Thoracic aorta (tissue), 2 donors: ENCODE measurements around the gene NUDT17. TPM values are rescaled to one million over a fixed set of nuclear protein-coding genes. Genes with fewer than 3 reads are reported as not detected.
A peak's percentile ranks its signal among the peaks of the same experiment; 100 is the strongest.

Experiments used
- ATAC-seq: fragments of 150-250 bp; one replicate; pipeline ENCODE4 v1.8.0; 2017; ENCODE audit warnings: low read depth; ENCODE audit not compliant: insufficient number of reproducible peaks, low FRiP score
- DNase-seq: peaks from one replicate; pipeline ENCODE4 v3.0.0-alpha.2; 2020; ENCODE audit warnings: low spot score
- H3K27ac ChIP-seq, 2 donors: fragments of 200-600 bp; sonication (generic); 1 replicate in 1 of 2; 2 replicates in 1 of 2; pipeline ENCODE4 v1.5.1; 2016; ENCODE audit warnings: mild to moderate bottlenecking in 2 of 2, moderate library complexity in 2 of 2
- H3K27me3 ChIP-seq: fragments of 200-600 bp; sonication (generic); replicated peaks from 2 replicates; pipeline ENCODE4 v1.6.0; 2016; ENCODE audit warnings: mild to moderate bottlenecking; ENCODE audit not compliant: insufficient read depth
- H3K36me3 ChIP-seq: fragments of 200-600 bp; sonication (generic); one replicate; pipeline ENCODE4 v1.5.1; 2016
- H3K4me1 ChIP-seq, 2 donors: fragments of 200-600 bp; sonication (generic); 1 replicate in 1 of 2; 2 replicates in 1 of 2; pipeline versions ENCODE4 v1.5.1 to v1.6.0; 2016; ENCODE audit warnings: low read depth in 2 of 2, mild to moderate bottlenecking in 1 of 2; ENCODE audit not compliant: control insufficient read depth in 1 of 2
- H3K4me3 ChIP-seq: fragments of 200-600 bp; sonication (generic); 2 replicates; pipeline ENCODE4 v1.5.1; 2016; ENCODE audit warnings: mild to moderate bottlenecking
- H3K9me3 ChIP-seq: fragments of 200-600 bp; sonication (generic); 2 replicates; pipeline ENCODE4 v1.5.1; 2016
- CTCF ChIP-seq: fragments of 200-600 bp; sonication (generic); IDR thresholded peaks from one replicate; pipeline ENCODE4 v1.5.1; 2019; ENCODE audit warnings: antibody characterized with exemption
- total RNA-seq, 2 donors: library from RNA; depleted of rRNA; stranded (reverse); fragments of >200 nt; gene quantifications; one replicate each; pipeline versions ENCODE4 v1.1.0 to v1.2.3, GENCODE V29; 2016

The NUDT17 gene
- total RNA-seq, 2 donors from 2014 or later = 3.6 to 19.1 TPM

DNA sequence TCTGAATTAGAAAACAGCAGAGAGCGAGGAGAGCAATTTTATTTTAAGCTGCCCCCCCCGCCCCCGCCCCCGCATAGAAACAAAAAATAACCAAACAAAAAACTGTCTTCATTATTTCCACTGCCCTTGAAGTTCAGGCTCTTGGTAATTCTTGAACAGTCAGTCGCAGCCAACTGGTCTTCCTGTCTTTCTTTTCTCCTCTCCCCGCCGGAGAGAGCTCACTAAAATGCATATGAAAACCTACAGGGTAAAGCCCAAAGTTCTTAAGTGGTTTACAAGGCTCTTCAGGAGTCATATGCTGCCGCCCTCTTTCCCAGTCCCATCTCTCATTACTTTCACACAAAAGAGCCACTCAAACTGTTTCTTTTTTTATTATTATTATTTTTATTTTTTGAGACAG, 41.4 kb downstream of the NUDT17 start:
- H3K27ac ChIP-seq = peak overlapping the region in 1 of 2 donors; percentile 37
- no peaks in the 10 kb centered on the region for H3K36me3 ChIP-seq
- H3K4me1 ChIP-seq = peaks cover 18 to 46% of the 10 kb centered on the region in 2 donors
- DNase-seq = no peak
- ATAC-seq = no peak
- no peak for TF ChIP-seq CTCF
- H3K4me3 ChIP-seq = peak overlapping the region; percentile 81
- no peaks in the 10 kb centered on the region for H3K27me3 ChIP-seq
- H3K9me3 ChIP-seq = no peaks in the 10 kb centered on the region

DNA sequence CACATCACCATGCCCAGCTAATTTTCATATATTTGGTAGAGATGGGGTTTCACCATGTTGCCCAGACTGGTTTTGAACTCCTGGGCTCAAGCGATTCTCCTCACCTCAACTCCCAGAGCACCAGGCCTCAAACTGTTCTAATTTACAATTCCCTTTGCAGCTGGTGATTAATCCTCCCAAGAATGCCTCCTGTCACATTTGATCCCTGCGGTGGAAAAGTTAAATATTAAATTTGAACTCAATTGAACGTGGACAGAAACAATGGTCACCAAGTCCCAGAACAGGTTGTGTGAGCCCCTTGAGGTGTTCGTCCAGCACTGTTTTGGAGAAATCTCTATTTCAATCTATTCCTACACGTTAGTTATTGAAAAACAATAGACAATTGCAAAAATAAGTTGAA, 42.2 kb downstream of the NUDT17 start:
- no peak for TF ChIP-seq CTCF
- no peaks in the 10 kb centered on the region for H3K9me3 ChIP-seq
- H3K27me3 ChIP-seq = no peaks in the 10 kb centered on the region
- DNase-seq (no peak), ATAC-seq (no peak)
- H3K4me3 ChIP-seq = no peak overlapping the region
- peak overlapping the region; percentile 3 to 33 for H3K27ac ChIP-seq
- no peaks in the 10 kb centered on the region for H3K36me3 ChIP-seq
- peaks cover 23 to 55% of the 10 kb centered on the region in 2 donors for H3K4me1 ChIP-seq

DNA sequence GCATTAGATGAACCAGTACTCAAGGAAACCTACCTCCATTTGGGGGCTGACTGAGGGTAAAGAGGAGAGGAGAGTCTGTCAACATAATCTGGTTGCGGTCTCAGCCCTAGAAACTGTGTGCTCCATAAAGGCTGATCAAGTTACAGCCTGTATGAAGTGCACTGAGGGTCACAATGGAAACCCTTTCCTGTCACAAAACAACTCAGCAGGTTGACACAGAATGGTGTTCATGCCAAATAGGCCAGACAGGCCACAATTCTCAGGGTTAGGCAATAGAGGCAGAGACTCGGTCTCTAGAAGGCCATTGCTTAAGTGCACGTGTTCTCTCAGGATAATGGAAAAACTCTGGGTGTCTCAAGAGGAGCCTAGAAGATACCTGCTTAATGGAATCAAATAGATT, 44.3 kb downstream of the NUDT17 start:
- TF ChIP-seq CTCF = no peak
- Histone ChIP-seq H3K36me3 (no peaks in the 10 kb centered on the region), H3K27me3 (no peaks in the 10 kb centered on the region), H3K9me3 (no peaks in the 10 kb centered on the region), H3K4me3 (no peak overlapping the region), H3K27ac (peak overlapping the region; percentile 68 to 99), H3K4me1 (peaks cover 27 to 64% of the 10 kb centered on the region in 2 donors)
- ATAC-seq (no peak), DNase-seq (no peak)

DNA sequence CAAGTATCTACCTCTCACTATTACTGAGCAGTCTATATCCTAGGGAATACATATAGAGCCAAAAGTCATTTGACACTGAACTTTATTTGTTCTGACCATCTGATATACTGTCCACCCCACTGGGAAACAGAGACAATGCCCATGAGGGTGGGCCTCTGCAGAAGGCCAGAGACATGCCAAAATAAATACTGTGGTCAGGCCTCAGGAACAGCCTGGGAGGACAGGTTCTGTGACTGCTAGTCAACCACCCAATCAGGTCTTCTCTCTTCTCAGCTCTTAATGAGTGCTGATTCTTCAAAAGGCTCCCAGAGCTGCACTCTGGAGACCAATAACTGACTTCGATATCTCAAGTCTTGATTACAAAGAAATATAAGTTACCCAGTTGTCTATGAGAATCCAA, 45.7 kb downstream of the NUDT17 start:
- Histone ChIP-seq H3K36me3 (no peaks in the 10 kb centered on the region), H3K27ac (peak overlapping the region; percentile 84 to 99), H3K27me3 (no peaks in the 10 kb centered on the region), H3K4me3 (peak overlapping the region; percentile 39), H3K4me1 (peaks cover 22 to 54% of the 10 kb centered on the region in 2 donors), H3K9me3 (no peaks in the 10 kb centered on the region)
- ATAC-seq (no peak), DNase-seq (no peak)
- no peak for TF ChIP-seq CTCF

DNA sequence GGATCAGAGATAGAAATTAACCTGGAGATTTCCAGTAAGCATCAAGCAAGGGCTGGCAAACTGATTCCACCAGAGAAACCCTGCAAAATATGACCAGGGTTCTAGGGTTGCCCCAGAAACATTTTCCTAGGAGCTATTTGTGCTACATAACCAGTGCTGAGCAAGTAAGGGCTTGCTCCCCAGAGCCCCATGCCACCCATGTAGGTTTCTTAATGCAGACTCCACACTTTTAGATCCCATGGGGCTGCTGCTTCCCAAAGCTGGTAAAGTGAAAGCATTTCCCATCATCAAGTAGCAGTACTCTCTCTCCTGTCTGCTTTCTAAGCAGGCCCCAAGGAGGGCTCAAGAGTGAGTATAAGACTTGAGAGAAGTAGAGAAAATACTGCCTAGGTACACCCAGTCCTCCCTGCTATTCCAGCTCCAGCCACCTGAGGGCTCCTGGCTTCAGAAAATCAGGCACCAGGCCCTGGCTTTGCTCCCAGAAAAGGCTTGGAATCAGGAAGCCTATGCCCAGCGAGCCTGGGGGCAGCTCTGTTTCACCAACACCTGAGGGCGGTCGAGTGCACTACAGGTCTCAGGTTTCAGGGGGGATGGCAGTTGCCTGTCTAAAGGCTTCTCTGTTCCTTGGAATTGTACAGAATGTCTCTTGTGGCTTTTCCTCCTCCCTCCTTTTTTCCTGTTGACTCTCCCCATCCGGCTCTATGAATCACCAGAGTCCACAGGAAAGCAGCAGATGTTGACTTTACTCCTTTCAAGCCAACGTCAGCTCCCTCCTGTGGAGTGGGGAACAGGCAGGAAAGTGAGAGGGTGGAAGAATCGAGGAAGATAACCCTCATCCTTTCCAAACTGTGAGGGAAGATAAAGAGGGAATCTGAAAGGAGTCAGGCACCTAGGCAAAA, 46.4 kb downstream of the NUDT17 start:
- ATAC-seq (peak; percentile 99), DNase-seq (peak; percentile 95)
- Histone ChIP-seq H3K27me3 (no peaks in the 10 kb centered on the region), H3K27ac (peak overlapping the region; percentile 97 to 99), H3K36me3 (no peaks in the 10 kb centered on the region), H3K4me3 (peak overlapping the region; percentile 39), H3K9me3 (no peaks in the 10 kb centered on the region), H3K4me1 (peaks cover 22 to 49% of the 10 kb centered on the region in 2 donors)
- TF ChIP-seq CTCF = peak; percentile 93
